SK-N-DZ (cell line): ENCODE measurements around the gene IFITM10.
"Not testable (repeated sequence)": the region's sequence is repeated elsewhere in the genome, so short reads cannot be mapped to it uniquely, and the experiment has no call there.

Experiments
- DNase-seq: peaks from one replicate; pipeline ENCODE4 v3.0.0-alpha.2; 2015; ENCODE audit warnings: low spot score

IFITM10 gene

DNA sequence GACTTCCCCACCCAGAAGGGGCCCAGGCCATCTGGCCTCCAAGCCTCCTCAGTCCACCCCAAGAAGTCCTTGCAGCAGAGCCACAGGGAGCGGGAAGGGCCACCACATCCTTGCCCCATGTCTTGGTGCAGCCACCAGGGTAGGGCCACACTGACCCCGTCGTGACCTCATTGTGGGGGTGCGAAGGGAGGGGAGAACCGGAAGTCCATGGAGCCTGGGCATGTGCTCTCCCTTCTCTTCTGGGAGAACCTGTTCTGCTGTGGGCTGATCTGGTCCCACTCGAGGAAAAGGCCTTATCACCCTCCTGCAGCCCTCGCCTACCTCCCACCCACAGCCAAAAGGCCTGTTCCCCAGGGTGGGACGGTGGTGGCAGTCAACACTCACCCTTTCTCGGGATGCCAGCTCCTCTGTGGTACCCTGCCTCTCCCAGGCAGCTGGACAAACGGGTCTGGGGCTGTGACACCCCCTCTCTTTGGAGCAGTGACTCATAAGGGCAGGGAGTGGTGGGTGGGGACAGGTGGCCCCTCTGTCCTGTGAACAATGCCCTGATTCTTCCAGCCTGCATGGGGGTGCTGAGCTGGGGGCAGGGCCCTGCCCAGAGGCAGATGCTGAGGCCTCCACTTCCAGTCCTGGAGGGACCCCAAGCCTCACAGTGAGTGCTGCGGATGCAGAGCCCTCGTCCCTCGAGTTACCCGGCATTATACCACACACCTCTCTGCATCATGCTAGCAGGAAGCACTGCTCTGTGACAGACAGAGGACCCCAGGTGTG lies 27.9 kb upstream of the IFITM10 start:
- DNase-seq, result no peak

DNA sequence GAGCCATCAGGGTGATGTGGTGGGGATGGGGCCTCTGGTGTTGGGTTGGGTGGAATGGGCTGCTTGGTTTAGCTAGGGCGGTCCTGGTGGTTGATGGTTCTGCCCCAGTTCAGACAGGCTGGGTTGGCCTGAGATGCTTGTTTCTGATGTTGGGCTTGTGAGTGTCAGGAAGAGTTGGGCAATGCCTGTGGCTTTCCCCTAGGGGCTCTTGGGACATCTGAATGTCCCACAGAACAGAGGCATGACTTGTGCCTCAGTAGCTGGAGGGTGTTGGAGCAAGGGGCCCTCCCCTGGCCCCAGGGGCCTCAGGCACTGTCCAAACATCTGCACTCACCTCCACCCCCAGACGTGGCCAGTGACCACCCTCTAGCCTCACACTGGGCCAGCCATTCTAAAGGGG lies 27.3 kb upstream of the IFITM10 start:
- no peak for DNase-seq

- no peak for DNase-seq
These were observed 26.7 kb upstream of the IFITM10 start for GRCh38 chr11:1776944-1777715.

GRCh38 chr11:1776331-1776851 lies 26.0 kb upstream of the IFITM10 start:
- no peak for DNase-seq

DNA sequence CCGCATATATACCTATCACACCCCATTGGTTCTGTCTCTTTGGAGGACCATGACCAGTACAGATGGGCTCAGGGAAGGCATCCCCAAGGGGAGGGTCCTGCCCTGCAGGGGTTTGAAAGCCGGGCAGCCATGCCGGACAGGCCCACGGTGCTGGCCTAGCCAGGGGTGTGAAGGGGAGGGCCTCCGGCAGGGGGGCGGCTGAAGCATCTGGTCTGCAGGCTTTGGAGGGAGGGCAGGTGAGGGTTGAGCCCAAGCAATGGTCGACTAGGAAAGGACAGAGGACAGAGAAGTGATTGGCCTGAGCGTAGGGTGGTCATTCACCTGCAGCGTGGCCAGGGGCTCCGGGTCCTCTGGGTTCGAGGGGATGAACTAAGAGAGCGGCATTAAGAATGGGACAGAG lies 24.5 kb upstream of the IFITM10 start:
- no peak for DNase-seq

- no peak for DNase-seq
These were observed 23.7 kb upstream of the IFITM10 start for GRCh38 chr11:1773994-1774550.

DNA sequence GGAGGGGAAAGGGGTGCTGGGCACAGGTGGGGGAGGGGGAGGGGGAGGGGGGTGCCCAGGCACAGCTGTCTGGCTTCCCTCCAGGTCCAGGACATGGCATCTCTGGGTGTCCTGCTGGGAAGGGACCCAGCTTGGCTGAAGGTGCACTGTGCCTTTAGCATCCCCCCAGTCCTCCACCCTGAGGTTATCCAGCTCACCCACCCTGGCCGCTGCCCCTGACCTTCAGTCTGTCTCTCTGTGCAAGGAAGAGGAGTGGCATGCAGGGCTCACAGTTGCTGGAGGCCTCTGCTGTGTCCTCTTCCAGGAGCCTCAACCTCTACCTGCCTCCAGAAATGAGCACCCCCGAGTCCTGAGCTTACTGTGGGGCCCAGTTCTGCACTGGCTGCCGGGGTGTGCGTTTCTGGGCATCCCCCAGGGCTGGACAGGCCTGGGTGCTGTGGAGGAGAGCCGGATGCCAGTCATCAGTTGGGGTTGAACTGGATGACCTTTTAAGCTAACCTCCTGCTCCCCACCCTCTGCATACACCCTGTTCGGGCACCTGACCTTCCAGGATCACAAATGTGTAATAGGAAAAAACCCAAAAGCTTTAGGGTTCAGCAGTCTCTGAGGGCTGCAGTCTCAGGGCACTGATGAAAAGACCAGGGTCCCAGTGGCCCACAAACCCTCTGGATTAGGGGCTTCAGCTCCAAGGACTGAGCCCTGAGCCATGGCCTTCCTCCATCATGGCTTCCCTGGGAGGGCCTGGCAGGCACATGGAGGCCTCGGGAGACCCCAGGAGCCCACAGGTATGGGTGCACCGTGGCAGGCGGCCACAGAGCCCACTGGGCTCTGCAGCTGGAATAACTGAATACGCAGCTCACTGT lies 23.0 kb upstream of the IFITM10 start:
- no peak for DNase-seq

DNA sequence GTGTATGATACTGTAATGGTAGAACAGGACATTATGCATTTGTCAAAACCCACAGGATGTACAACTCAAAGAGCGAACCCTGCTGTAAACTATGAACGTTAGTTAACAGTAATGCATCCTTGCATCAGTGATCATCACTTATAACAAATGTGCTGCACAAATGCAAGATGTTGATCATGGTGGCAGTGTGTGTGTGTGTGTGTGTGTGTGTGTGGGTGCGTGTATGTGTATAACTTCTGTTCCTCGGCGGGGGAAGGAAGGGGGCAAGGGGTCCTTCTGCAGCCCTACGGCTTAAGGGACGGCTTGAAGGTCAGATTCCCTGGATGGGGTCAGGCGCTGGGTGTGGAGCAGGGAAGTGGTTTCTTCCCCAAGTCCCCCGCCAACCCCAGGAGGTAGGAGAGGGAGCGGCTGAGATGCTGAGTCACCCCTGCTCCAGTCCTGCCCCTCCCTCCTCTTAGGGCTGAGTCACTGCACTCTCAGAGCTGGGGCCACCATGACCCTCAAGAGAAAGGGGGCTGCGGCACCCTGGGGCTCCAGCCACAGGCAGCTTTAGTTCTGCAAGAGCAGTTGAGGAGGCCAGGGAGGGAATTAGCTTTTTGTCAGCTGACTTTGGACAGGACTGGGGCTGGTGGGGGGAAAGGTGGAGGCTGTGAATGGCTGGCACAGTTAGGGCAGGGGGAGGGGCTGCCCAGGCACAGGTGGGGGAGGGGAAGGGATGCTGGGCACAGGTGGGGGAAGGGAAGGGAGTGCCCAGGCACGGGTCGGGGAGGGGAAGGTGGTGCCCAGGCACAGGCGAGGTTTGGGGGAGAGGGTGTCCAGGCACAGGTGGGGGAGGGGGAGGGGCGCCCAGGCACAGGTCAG lies 22.1 kb upstream of the IFITM10 start:
- DNase-seq, result no peak

DNA sequence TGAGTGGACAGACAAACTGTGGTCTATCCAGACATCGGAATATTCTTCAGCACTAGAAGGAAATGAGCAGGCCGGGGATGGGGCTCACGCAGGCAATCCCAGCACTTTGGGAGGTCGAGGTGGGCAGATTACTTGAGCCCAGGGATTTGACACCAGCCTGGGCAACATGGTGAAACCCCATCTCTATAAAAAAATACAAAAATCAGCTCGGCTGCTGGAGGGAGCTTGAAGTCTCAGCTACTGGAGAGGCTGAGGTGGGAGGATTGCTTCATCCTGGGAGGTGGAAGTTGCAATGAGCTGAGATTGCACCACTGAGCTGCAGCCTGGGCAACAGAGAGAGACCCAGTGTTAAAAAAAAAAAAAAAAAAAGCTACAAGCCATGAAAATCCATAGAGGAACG lies 21.3 kb upstream of the IFITM10 start:
- DNase-seq, result no peak

DNA sequence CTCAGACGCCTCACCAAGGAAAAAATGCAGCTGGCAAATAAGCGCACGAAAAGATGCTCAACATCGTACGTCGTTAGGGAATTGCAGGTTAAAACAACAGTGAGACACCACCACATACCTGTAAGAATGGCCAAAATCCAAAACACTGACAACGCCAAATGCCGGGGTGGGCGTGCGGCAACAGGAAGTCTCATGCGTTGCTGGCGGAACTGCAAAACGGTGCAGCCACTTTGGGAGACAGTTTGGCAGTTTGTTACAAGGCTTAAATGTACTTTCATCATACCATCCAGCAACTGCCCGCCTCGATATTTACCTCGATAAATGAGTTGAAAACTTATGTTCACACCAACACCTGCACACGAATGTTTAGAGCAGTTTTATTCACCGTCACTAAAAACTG lies 20.9 kb upstream of the IFITM10 start:
- DNase-seq, result no peak

DNA sequence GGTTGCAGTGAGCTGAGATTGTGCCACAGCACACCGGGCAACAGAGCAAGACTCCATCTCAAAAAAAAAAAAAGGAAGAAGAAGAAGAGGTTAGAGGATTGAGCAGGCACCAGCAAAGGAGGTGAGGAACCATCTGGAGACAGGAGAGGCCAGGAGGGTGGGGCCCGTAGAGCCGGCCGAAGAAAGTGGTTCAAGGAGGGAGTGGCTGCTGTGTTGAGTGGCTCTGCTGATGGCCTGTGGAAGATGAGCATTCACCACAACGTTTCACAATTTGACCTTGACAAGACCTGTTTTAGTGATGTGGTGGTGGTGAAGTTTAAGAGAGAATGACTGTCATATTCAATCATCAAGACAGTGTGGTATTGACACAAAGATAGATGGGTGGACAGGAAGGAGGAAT lies 20.1 kb upstream of the IFITM10 start:
- DNase-seq, result no peak

GRCh38 chr11:1770061-1770460 lies 19.7 kb upstream of the IFITM10 start:
- DNase-seq, result no peak

DNA sequence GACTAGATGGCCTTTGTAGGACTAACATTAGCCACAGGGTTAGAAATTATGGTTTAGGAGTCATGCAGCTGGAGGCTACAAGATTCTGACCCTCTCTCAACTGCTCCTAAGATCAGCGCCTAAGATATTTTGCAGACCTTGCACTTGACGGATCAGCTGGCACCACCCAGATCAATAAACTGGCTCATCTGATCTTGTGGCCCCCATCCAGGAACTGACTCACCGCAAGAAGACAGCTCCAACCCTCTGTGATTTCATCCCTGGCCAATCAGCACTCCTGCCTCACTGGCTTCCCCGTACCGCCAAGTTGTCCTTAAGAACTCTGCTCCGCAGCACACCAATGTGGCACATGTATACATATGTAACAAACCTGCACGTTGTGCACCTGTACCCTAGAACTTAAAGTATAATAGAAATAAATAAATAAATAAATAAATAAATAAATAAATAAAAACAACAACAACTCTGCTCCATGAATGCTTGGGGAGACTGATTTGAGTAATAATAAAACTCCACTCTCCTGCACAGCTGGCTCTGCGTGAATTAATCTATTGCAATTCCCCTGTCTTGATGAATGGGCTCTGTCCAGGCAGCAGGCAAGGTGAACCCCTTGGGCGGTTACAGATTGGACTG lies 19.0 kb upstream of the IFITM10 start:
- not testable (repeated sequence) for DNase-seq

GRCh38 chr11:1768141-1768469 lies 17.7 kb upstream of the IFITM10 start:
- DNase-seq, result no peak

DNA sequence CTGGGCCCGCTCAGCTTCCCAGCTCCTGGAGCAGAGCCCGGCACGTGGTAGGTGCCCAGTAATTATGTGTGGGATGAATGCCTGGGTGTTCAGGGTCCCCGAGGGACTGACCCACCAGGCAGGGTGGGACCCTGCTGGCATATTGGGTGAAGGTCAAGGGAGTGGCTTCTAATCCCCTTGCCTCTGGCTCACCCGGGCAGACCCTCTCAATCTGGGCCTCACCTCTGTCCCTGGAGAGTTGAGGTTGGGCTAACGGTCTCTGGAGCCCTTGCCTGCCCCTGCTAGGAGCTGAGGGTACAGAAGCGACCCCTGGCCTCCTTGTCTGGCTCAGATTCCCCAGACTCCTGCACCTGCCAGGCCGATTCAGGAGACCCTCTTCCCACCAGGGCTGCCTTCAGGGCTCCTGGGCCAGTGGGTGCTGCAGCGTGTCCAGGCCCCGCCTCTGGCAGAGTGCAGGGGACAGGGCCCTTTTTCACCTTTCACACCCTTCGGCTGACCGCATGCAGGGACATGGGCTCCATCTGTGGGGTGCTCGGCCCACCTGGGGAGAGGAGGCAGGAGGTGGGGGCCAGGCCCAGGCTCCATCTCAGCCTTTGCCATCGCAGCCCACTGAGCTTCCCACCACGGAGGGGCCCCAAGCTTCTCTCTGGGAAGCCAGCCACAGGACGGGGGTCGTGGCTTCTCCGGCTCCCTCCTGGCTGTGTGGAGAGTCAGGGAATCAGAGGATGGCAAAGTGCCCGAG lies 17.2 kb upstream of the IFITM10 start:
- no peak for DNase-seq

- DNase-seq, result no peak
These were observed 16.5 kb upstream of the IFITM10 start for GRCh38 chr11:1766719-1767398.

DNA sequence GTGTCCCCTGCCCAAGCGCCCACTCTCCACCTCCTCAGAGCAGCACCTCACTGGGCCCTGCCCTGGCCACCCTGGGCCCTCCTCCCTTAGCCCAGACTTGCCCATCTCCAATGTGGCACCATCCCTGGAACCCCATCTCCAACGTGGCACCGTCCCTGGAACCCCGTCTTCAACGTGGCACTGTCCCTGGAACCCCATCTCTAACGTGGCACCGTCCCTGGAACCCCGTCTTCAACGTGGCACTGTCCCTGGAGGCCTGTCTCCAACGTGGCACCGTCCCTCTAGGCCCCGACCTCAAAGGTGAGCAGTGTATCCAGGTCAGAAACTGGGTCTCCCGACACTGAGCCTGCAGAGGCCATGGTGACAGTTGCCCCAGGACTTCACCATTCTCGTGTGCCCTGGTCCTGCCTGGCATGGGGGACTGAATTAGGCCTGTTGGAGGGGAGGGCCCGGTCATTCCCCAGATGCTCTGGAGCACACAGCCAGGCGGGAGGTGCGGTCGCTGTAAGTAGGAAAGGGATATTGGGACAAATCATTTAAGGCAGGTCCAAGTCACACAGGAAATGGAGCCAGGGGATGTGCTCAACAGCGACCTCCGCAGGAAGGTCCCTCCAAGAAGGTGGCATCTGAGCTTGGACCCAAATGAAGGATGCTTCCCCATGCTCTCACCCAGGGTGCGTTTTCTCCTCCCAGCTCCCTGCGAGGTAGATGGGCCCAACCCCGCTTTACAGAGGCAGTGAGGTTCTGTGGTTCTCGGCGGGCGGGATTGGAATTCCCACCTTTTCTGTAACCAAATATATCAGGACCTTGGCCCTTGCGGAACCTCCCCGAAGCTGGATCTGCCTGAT lies 15.7 kb upstream of the IFITM10 start:
- DNase-seq, result no peak
